Measurements from ENCODE around the gene SCFD2.

SCFD2 gene

DNA sequence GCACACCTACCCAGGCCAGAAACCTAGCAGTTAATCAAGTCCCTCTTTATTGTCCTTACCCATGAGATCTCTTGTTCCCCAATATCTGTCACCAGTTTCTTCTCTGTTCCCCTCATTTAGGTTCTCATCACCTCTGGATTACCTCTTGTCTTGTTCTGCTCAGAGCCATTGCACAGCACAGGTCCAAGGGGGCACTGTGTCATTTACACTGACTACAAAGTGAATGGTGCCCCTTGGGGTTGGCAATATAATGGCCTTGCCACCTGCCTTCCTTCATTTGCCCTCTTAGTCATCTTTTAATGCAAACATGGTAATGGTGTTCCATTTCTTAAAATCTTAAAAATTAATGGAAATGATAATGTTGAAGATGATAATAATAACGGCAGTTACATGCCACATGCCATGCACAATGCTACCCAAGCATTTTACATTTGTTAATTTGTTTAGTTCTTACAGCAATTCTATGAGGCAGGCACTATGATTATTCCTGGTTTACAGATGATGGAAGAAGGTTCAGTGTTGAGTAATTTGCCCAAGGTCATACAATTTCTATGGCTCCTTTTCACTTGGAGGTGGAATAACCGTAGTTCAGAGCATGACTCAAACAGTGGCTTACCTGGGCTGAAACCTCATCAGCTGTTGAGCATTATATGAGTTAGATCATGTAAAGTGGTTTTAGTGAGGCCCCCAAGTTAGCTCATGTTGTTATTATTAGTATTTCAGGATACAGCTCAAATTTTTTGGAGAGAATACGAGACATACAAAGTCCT lies 385.9 kb downstream of the SCFD2 start:
- H3K36me3 ChIP-seq (ENCODE audit: insufficient read depth, low read length), result no peaks in the 10 kb centered on the region
- H3K9me3 ChIP-seq (ENCODE audit: insufficient read depth, low read length, severe bottlenecking), result no peaks in the 10 kb centered on the region
- ATAC-seq (ENCODE audit: insufficient read depth, low read depth) (no peak), DNase-seq (no peak)
- H3K4me1 ChIP-seq (ENCODE audit: insufficient read depth, low read length), result no peaks in the 10 kb centered on the region
- no peak for TF ChIP-seq EZH2 (IDR thresholded peaks at IDR 0.05; ENCODE audit: borderline replicate concordance, low read depth, low read length, severe bottlenecking)
- TF ChIP-seq, protein P1, sequence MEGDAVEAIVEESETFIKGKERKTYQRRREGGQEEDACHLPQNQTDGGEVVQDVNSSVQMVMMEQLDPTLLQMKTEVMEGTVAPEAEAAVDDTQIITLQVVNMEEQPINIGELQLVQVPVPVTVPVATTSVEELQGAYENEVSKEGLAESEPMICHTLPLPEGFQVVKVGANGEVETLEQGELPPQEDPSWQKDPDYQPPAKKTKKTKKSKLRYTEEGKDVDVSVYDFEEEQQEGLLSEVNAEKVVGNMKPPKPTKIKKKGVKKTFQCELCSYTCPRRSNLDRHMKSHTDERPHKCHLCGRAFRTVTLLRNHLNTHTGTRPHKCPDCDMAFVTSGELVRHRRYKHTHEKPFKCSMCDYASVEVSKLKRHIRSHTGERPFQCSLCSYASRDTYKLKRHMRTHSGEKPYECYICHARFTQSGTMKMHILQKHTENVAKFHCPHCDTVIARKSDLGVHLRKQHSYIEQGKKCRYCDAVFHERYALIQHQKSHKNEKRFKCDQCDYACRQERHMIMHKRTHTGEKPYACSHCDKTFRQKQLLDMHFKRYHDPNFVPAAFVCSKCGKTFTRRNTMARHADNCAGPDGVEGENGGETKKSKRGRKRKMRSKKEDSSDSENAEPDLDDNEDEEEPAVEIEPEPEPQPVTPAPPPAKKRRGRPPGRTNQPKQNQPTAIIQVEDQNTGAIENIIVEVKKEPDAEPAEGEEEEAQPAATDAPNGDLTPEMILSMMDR (IDR thresholded peaks at IDR 0.05; ENCODE audit: borderline replicate concordance, extremely low read depth, low read length, poor library complexity, severe bottlenecking), result no peak
- no peak overlapping the region for H2AFZ ChIP-seq (ENCODE audit: low read depth, low read length)
- H3K9ac ChIP-seq (ENCODE audit: low read depth, low read length), result no peak overlapping the region
- no peaks in the 10 kb centered on the region for H4K20me1 ChIP-seq (ENCODE audit: insufficient read depth, low read length)
- H3K27ac ChIP-seq (ENCODE audit: low read length), result no peak overlapping the region
- H3K79me2 ChIP-seq (ENCODE audit: insufficient read depth, low read length), result no peaks in the 10 kb centered on the region
- H3K4me3 ChIP-seq (ENCODE audit: low read depth in 1 of 2, low read length in 2 of 2), result no peak overlapping the region
- no peaks in the 10 kb centered on the region for H3K27me3 ChIP-seq (ENCODE audit: insufficient read depth, low read length, poor library complexity)
- no peak overlapping the region for H3K4me2 ChIP-seq (ENCODE audit: insufficient read depth, low read length)

DNA sequence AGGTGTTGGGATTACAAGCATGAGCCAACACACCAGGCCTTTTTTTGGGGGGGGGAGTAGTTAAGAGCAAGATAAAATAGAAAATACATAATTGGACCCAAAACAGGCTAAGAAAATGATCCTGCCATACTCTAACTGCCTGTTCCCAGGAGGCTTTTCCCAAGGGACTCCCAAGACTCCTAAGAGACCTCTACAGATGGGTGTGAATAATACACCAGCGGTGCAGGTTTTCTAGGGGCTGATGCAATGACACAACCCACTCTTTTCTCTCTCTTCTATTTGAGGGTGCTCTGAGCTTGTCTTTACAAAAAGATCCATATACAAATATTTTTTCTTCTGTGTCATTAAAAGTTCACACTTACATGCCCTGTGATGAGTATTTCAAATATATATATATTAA lies 386.8 kb downstream of the SCFD2 start:
- H3K4me1 ChIP-seq (ENCODE audit: insufficient read depth, low read length), result no peaks in the 10 kb centered on the region
- H3K79me2 ChIP-seq (ENCODE audit: insufficient read depth, low read length), result no peaks in the 10 kb centered on the region
- H4K20me1 ChIP-seq (ENCODE audit: insufficient read depth, low read length), result no peaks in the 10 kb centered on the region
- no peak overlapping the region for H3K27ac ChIP-seq (ENCODE audit: low read length)
- no peaks in the 10 kb centered on the region for H3K36me3 ChIP-seq (ENCODE audit: insufficient read depth, low read length)
- ATAC-seq (ENCODE audit: insufficient read depth, low read depth) (no peak), DNase-seq (no peak)
- H3K4me3 ChIP-seq (ENCODE audit: low read depth in 1 of 2, low read length in 2 of 2), result no peak overlapping the region
- H2AFZ ChIP-seq (ENCODE audit: low read depth, low read length), result no peak overlapping the region
- no peaks in the 10 kb centered on the region for H3K9me3 ChIP-seq (ENCODE audit: insufficient read depth, low read length, severe bottlenecking)
- no peaks in the 10 kb centered on the region for H3K27me3 ChIP-seq (ENCODE audit: insufficient read depth, low read length, poor library complexity)
- no peak overlapping the region for H3K9ac ChIP-seq (ENCODE audit: low read depth, low read length)
- no peak for TF ChIP-seq EZH2 (IDR thresholded peaks at IDR 0.05; ENCODE audit: borderline replicate concordance, low read depth, low read length, severe bottlenecking)
- TF ChIP-seq, protein P1 (IDR thresholded peaks at IDR 0.05; ENCODE audit: borderline replicate concordance, extremely low read depth, low read length, poor library complexity, severe bottlenecking), result no peak
- H3K4me2 ChIP-seq (ENCODE audit: insufficient read depth, low read length), result no peak overlapping the region

DNA sequence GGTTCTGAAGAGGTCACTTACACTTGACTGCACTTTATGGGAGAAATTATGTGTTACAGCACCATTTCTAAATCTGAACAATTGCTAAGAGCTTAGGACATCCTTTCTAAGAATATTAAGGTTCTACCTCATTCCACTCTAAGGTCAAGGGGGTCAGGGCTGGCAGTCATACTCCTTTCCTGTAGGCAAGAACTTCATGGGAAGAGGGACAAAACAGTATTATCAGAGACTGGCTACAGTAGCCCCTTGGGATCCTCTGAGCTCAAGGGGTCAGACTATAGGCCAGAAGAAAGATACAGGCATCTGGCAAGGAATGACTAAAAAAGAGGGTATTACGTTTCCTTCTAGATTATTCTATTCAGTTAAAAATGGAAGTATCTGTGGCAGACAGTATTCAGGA lies 388.6 kb downstream of the SCFD2 start:
- Histone ChIP-seq H4K20me1 (ENCODE audit: insufficient read depth, low read length) (no peaks in the 10 kb centered on the region), H3K27ac (ENCODE audit: low read length) (no peak overlapping the region), H3K4me1 (ENCODE audit: insufficient read depth, low read length) (no peaks in the 10 kb centered on the region), H3K36me3 (ENCODE audit: insufficient read depth, low read length) (no peaks in the 10 kb centered on the region), H3K9me3 (ENCODE audit: insufficient read depth, low read length, severe bottlenecking) (no peaks in the 10 kb centered on the region), H3K9ac (ENCODE audit: low read depth, low read length) (no peak overlapping the region), H2AFZ (ENCODE audit: low read depth, low read length) (no peak overlapping the region), H3K4me2 (ENCODE audit: insufficient read depth, low read length) (no peak overlapping the region), H3K4me3 (ENCODE audit: low read depth in 1 of 2, low read length in 2 of 2) (no peak overlapping the region), H3K27me3 (ENCODE audit: insufficient read depth, low read length, poor library complexity) (no peaks in the 10 kb centered on the region), H3K79me2 (ENCODE audit: insufficient read depth, low read length) (no peaks in the 10 kb centered on the region)
- DNase-seq (no peak), ATAC-seq (ENCODE audit: insufficient read depth, low read depth) (no peak)
- no peak for TF ChIP-seq EZH2 (IDR thresholded peaks at IDR 0.05; ENCODE audit: borderline replicate concordance, low read depth, low read length, severe bottlenecking)
- TF ChIP-seq, protein P1 (IDR thresholded peaks at IDR 0.05; ENCODE audit: borderline replicate concordance, extremely low read depth, low read length, poor library complexity, severe bottlenecking), result no peak

Data from DND-41 (cell line).